H9 (cell line): Measurements from ENCODE around the gene KRTAP12-1. TPM values are rescaled to one million over a fixed set of nuclear protein-coding genes. Genes with fewer than 3 reads are reported as not detected.

Experiments
- DNase-seq: peaks from one replicate; pipeline ENCODE4 v3.0.0-alpha.2; 2017
- H2AFZ ChIP-seq: one replicate; pipeline ENCODE4 v1.6.1; 2013; ENCODE audit warnings: mild to moderate bottlenecking, low read length, control low read depth, moderate library complexity
- H2AK5ac ChIP-seq: 2 replicates; pipeline ENCODE4 v1.6.1; 2013; ENCODE audit warnings: low read length, control low read depth, mixed read lengths; ENCODE audit not compliant: insufficient read length
- H2BK120ac ChIP-seq: one replicate; pipeline ENCODE4 v1.6.1; 2013; ENCODE audit warnings: low read depth, mild to moderate bottlenecking, low read length, control low read depth, inconsistent platforms; ENCODE audit not compliant: poor library complexity, severe bottlenecking
- H2BK12ac ChIP-seq: 2 replicates; pipeline ENCODE4 v1.6.1; 2013; ENCODE audit warnings: low read length, control low read depth, mixed read lengths, low read depth; ENCODE audit not compliant: insufficient read length
- H2BK15ac ChIP-seq: 2 replicates; pipeline ENCODE4 v1.6.1; 2013; ENCODE audit warnings: low read depth, low read length, control low read depth
- H2BK20ac ChIP-seq: one replicate; pipeline ENCODE4 v1.6.1; 2013; ENCODE audit warnings: low read depth, mild to moderate bottlenecking, low read length, control low read depth, inconsistent platforms; ENCODE audit not compliant: poor library complexity, severe bottlenecking
- H2BK5ac ChIP-seq: 2 replicates; pipeline ENCODE4 v1.6.1; 2013; ENCODE audit warnings: low read length, control low read depth, mixed read lengths; ENCODE audit not compliant: insufficient read length
- H3K14ac ChIP-seq: 2 replicates; pipeline ENCODE4 v1.6.1; 2013; ENCODE audit warnings: low read length, control low read depth; ENCODE audit not compliant: insufficient read depth
- H3K18ac ChIP-seq: 2 replicates; pipeline ENCODE4 v1.6.1; 2013; ENCODE audit warnings: low read depth, mild to moderate bottlenecking, mixed read lengths, low read length, control low read depth; ENCODE audit not compliant: insufficient read length
- H3K23ac ChIP-seq: 2 replicates; pipeline ENCODE4 v1.6.1; 2013; ENCODE audit warnings: low read length, control low read depth, mixed read lengths, low read depth; ENCODE audit not compliant: insufficient read length
- H3K23me2 ChIP-seq: 2 replicates; pipeline ENCODE4 v1.6.1; 2013; ENCODE audit warnings: low read depth, mild to moderate bottlenecking, mixed read lengths, low read length, control low read depth; ENCODE audit not compliant: insufficient read length, poor library complexity, severe bottlenecking
- H3K27ac ChIP-seq: 2 replicates; pipeline ENCODE4 v1.5.1; 2013; ENCODE audit warnings: low read length, control low read depth, mixed read lengths, low read depth; ENCODE audit not compliant: insufficient read length
- H3K27me3 ChIP-seq: 2 replicates; pipeline ENCODE4 v1.6.1; 2013; ENCODE audit warnings: low read length, control low read depth, inconsistent platforms; ENCODE audit not compliant: insufficient read depth
- H3K4ac ChIP-seq: 2 replicates; pipeline ENCODE4 v1.6.1; 2013; ENCODE audit warnings: low read depth, mild to moderate bottlenecking, control low read depth, inconsistent platforms, low read length, moderate library complexity
- H3K4me1 ChIP-seq: 2 replicates; pipeline ENCODE4 v1.6.1; 2013; ENCODE audit warnings: low read length, control low read depth, inconsistent platforms; ENCODE audit not compliant: insufficient read depth
- H3K4me2 ChIP-seq: 2 replicates; pipeline ENCODE4 v1.6.1; 2013; ENCODE audit warnings: low read length, control low read depth, mixed read lengths; ENCODE audit not compliant: insufficient read length, insufficient read depth
- H3K56ac ChIP-seq: 2 replicates; pipeline ENCODE4 v1.6.1; 2013; ENCODE audit warnings: low read depth, mild to moderate bottlenecking, mixed read lengths, low read length, control low read depth; ENCODE audit not compliant: insufficient read length
- H3K79me1 ChIP-seq: 2 replicates; pipeline ENCODE4 v1.6.1; 2013; ENCODE audit warnings: low read depth, mild to moderate bottlenecking, moderate library complexity, low read length, control low read depth, inconsistent platforms; ENCODE audit not compliant: insufficient read depth, poor library complexity, severe bottlenecking
- H3K79me2 ChIP-seq: 2 replicates; pipeline ENCODE4 v1.6.1; 2013; ENCODE audit warnings: low read length, control low read depth, inconsistent platforms; ENCODE audit not compliant: insufficient read depth
- H3K9ac ChIP-seq: 2 replicates; pipeline ENCODE4 v1.6.1; 2013; ENCODE audit warnings: low read length, control low read depth, mixed read lengths; ENCODE audit not compliant: insufficient read length; ENCODE audit errors: extremely low read depth
- H3K9me3 ChIP-seq: one replicate; pipeline ENCODE4 v1.6.1; 2013; ENCODE audit warnings: low read depth, low read length, inconsistent platforms; ENCODE audit not compliant: control insufficient read depth
- H3T11ph ChIP-seq: one replicate; pipeline ENCODE4 v1.6.1; 2013; ENCODE audit warnings: mild to moderate bottlenecking, low read length, control low read depth, inconsistent platforms
- H4K20me1 ChIP-seq: one replicate; pipeline ENCODE4 v1.6.1; 2013; ENCODE audit not compliant: control insufficient read depth, insufficient read length, insufficient read depth
- H4K5ac ChIP-seq: 2 replicates; pipeline ENCODE4 v1.6.1; 2013; ENCODE audit warnings: low read depth, mild to moderate bottlenecking, mixed read lengths, low read length, control low read depth; ENCODE audit not compliant: insufficient read length
- H4K8ac ChIP-seq: replicated peaks from 2 replicates; pipeline ENCODE4 v1.6.1; 2013; ENCODE audit warnings: low read length, control low read depth, mixed read lengths, low read depth; ENCODE audit not compliant: insufficient read length
- H4K91ac ChIP-seq: 2 replicates; pipeline ENCODE4 v1.6.1; 2013; ENCODE audit warnings: low read depth, mild to moderate bottlenecking, moderate library complexity, mixed read lengths, low read length, control low read depth; ENCODE audit not compliant: insufficient read length
- H3K27ac Mint-ChIP-seq, 3 experiments: 2 replicates in 2 of 3; 3 replicates in 1 of 3; pipeline ENCODE4 v1.8.0; 2020 to 2021; ENCODE audit warnings: mixed read lengths in 3 of 3, mild to moderate bottlenecking in 1 of 3, moderate library complexity in 1 of 3
- H3K27me3 Mint-ChIP-seq: 2 replicates; pipeline ENCODE4 v1.8.0; 2021; ENCODE audit warnings: low read depth, mild to moderate bottlenecking, moderate library complexity, mixed read lengths
- H3K36me3 Mint-ChIP-seq, 3 experiments: 2 replicates in 2 of 3; 3 replicates in 1 of 3; pipeline ENCODE4 v1.8.0; 2020 to 2021; ENCODE audit warnings: low read depth in 3 of 3, mixed read lengths in 3 of 3; ENCODE audit not compliant: insufficient read depth in 1 of 3
- H3K4me1 Mint-ChIP-seq, 2 experiments: 2 replicates each; pipeline ENCODE4 v1.8.0; 2020; ENCODE audit warnings: mixed read lengths in 2 of 2
- H3K4me3 Mint-ChIP-seq, 2 experiments: 2 replicates in 1 of 2; 3 replicates in 1 of 2; pipeline ENCODE4 v1.8.0; 2020 to 2021; ENCODE audit warnings: mild to moderate bottlenecking in 2 of 2, mixed read lengths in 2 of 2, moderate library complexity in 1 of 2
- H3K9me3 Mint-ChIP-seq, 2 experiments: 2 replicates in 1 of 2; 3 replicates in 1 of 2; pipeline ENCODE4 v1.8.0; 2020; ENCODE audit warnings: mild to moderate bottlenecking in 2 of 2, mixed read lengths in 2 of 2, moderate library complexity in 1 of 2
- CTCF ChIP-seq: fragments of 200-600 bp; sonication (generic); conservative IDR thresholded peaks from 3 replicates; pipeline ENCODE4 v1.8.0; 2021; ENCODE audit warnings: antibody characterized with exemption, mild to moderate bottlenecking
- WGBS: extraction: QIAGEN DNeasy Blood & Tissue Kit; methylation state at CpG from one replicate; pipeline ENCODE4 v1.1.7; 2013; ENCODE audit warnings: missing lambda C conversion rate, low lambda C conversion rate, mixed read lengths; ENCODE audit not compliant: insufficient read length; ENCODE audit errors: extremely low coverage; 5-methylcytosine and 5-hydroxymethylcytosine counted together
- total RNA-seq: library from RNA; stranded (reverse); gene quantifications from 2 replicates; pipeline ENCODE4 v1.2.1, GENCODE V29; 2021

The KRTAP12-1 gene
- total RNA-seq, 1 experiment from 2014 or later = not detected

GRCh38 chr21:44714905-44715304 lies 32.9 kb upstream of the KRTAP12-1 start:
- H2AK5ac ChIP-seq = no peak overlapping the region
- H4K20me1 ChIP-seq = no peaks in the 10 kb centered on the region
- Mint-ChIP-seq H3K4me1 (peaks cover 43 to 53% of the 10 kb centered on the region in 2 experiments), H3K27ac (no peak overlapping the region), H3K27me3 (peaks cover 63% of the 10 kb centered on the region), H3K36me3 (no peaks in the 10 kb centered on the region; a peak in 3 of 7 replicates), H3K4me3 (no peak overlapping the region), H3K9me3 (no peaks in the 10 kb centered on the region; a peak in 1 of 5 replicates)
- H3K9me3 ChIP-seq = no peaks in the 10 kb centered on the region
- no CpG with 5 or more reads among the region's 8 CpGs for WGBS
- H4K5ac ChIP-seq = no peak overlapping the region
- no peak overlapping the region for H3K9ac ChIP-seq
- no peak overlapping the region for H4K8ac ChIP-seq
- no peak for DNase-seq
- peaks cover 2% of the 10 kb centered on the region; the same call in 1 of the 2 replicates for H3K4me1 ChIP-seq
- H3K27ac ChIP-seq = no peak overlapping the region
- H2BK120ac ChIP-seq = no peak overlapping the region
- no peak overlapping the region for H3K4ac ChIP-seq
- H4K91ac ChIP-seq = no peak overlapping the region
- no peak overlapping the region for H3T11ph ChIP-seq
- H3K56ac ChIP-seq = no peak overlapping the region
- H2BK12ac ChIP-seq = no peak overlapping the region
- H2AFZ ChIP-seq = no peak overlapping the region
- no peak overlapping the region for H3K23ac ChIP-seq
- H2BK15ac ChIP-seq = no peak overlapping the region
- H3K18ac ChIP-seq = no peak overlapping the region
- H2BK20ac ChIP-seq = no peak overlapping the region
- peaks cover 19% of the 10 kb centered on the region for H3K23me2 ChIP-seq
- no peaks in the 10 kb centered on the region for H3K79me2 ChIP-seq
- no peak overlapping the region for H2BK5ac ChIP-seq
- no peak overlapping the region for H3K14ac ChIP-seq
- H3K79me1 ChIP-seq = no peaks in the 10 kb centered on the region
- peaks cover 26% of the 10 kb centered on the region; the same call in 1 of the 2 replicates for H3K27me3 ChIP-seq
- H3K4me2 ChIP-seq = no peak overlapping the region
- TF ChIP-seq CTCF = no peak
